Cardiac fibroblast (primary cell): ENCODE data around the gene OR8U1.

ENCODE experiments used
- DNase-seq, 2 donors: peaks; one replicate each; pipeline versions ENCODE4 v3.0.0 to v3.0.0-alpha.2; 2010; ENCODE audit warnings: low read depth in 2 of 2
- H3K4me3 ChIP-seq, 2 donors: replicated peaks in 1 of 2; 1 replicate in 1 of 2; 2 replicates in 1 of 2; pipeline ENCODE4 v1.5.1; 2011; ENCODE audit warnings: low read depth in 2 of 2, low read length in 2 of 2, mild to moderate bottlenecking in 2 of 2, moderate library complexity in 1 of 2
- CTCF ChIP-seq: IDR thresholded peaks from one replicate; pipeline ENCODE4 v1.5.1; 2011; ENCODE audit warnings: low read depth, mild to moderate bottlenecking, low read length, inconsistent platforms

Gene OR8U1

GRCh38 chr11:56375324-56375723 lies at the start of gene OR8U1:
Gene OR8U1, plus strand, starts transcription at chr11:56375624. Its CDS starts 0 bp downstream, at chr11:56375624.
- no peak for TF ChIP-seq CTCF
- H3K4me3 ChIP-seq: no peak within 1 kb of the TSS
- DNase-seq: no peak

GRCh38 chr11:56331861-56332491 lies 43.4 kb upstream of the OR8U1 start:
- DNase-seq: no peak
- TF ChIP-seq CTCF: no peak
- no peak overlapping the region for H3K4me3 ChIP-seq

GRCh38 chr11:56333156-56333555 lies 42.3 kb upstream of the OR8U1 start:
- TF ChIP-seq CTCF: no peak
- H3K4me3 ChIP-seq: no peak overlapping the region
- no peak for DNase-seq

GRCh38 chr11:56340289-56340688 lies 35.1 kb upstream of the OR8U1 start:
- DNase-seq: no peak
- TF ChIP-seq CTCF: no peak
- H3K4me3 ChIP-seq: no peak overlapping the region

GRCh38 chr11:56345739-56346138 lies 29.7 kb upstream of the OR8U1 start, which contains the start of gene OR8K1:
Gene OR8K1, plus strand, starts transcription at chr11:56346039. Its CDS starts 0 bp downstream, at chr11:56346039.
- H3K4me3 ChIP-seq: no peak within 1 kb of the TSS
- DNase-seq: no peak
- TF ChIP-seq CTCF: no peak

- H3K4me3 ChIP-seq: no peak within 1 kb of the TSS
- no peak for DNase-seq
- TF ChIP-seq CTCF: no peak
Measured at GRCh38 chr11:56353991-56354390, 21.4 kb upstream of the OR8U1 start, which contains the start of gene OR8J1. Gene OR8J1, plus strand, starts transcription at chr11:56354291. Its CDS starts 5,956 bp downstream, at chr11:56360247.

- no peak overlapping the region for H3K4me3 ChIP-seq
- DNase-seq: no peak
- TF ChIP-seq CTCF: no peak
Measured at GRCh38 chr11:56380120-56380519, 4.7 kb downstream of the OR8U1 start.
